Activated T-cell treated with anti-CD3 and anti-CD28 coated beads, Interleukin-2, amount 50 U/mL, for 4 hours (primary cell): ENCODE measurements around the gene GTF2E1. TPM values are rescaled to one million over a fixed set of nuclear protein-coding genes. Genes with fewer than 3 reads are reported as not detected.
A peak's percentile ranks its signal among the peaks of the same experiment; 100 is the strongest.
"Not testable (repeated sequence)": the region's sequence is repeated elsewhere in the genome, so short reads cannot be mapped to it uniquely, and the experiment has no call there.

ENCODE experiments used
- ATAC-seq, 2 donors: fragments of 200-7000 bp; cut with Tn5 transposase; one replicate each; pipeline ENCODE4 v1.10.0; 2021
- DNase-seq: peaks from one replicate; pipeline ENCODE4 v3.0.0-alpha.2; 2020
- H3K27me3 Mint-ChIP-seq: one replicate; pipeline ENCODE4 v1.8.0; 2021; ENCODE audit warnings: low read depth, mixed read lengths
- H3K36me3 Mint-ChIP-seq: one replicate; pipeline ENCODE4 v1.8.0; 2022; ENCODE audit warnings: mixed read lengths; ENCODE audit not compliant: insufficient read depth
- H3K4me1 Mint-ChIP-seq: one replicate; pipeline ENCODE4 v1.8.0; 2021; ENCODE audit warnings: low read depth, mixed read lengths
- H3K4me3 Mint-ChIP-seq: one replicate; pipeline ENCODE4 v1.8.0; 2021; ENCODE audit warnings: mild to moderate bottlenecking, moderate library complexity, mixed read lengths
- H3K9me3 Mint-ChIP-seq: one replicate; pipeline ENCODE4 v1.8.0; 2021; ENCODE audit warnings: mixed read lengths
- total RNA-seq, 3 donors: library from RNA; stranded (reverse); gene quantifications; one replicate each; pipeline ENCODE4 v1.2.1, GENCODE V29; 2021

Gene GTF2E1
- total RNA-seq, 3 donors from 2014 or later = 22.6 to 25.5 (median 24.9) TPM

DNA sequence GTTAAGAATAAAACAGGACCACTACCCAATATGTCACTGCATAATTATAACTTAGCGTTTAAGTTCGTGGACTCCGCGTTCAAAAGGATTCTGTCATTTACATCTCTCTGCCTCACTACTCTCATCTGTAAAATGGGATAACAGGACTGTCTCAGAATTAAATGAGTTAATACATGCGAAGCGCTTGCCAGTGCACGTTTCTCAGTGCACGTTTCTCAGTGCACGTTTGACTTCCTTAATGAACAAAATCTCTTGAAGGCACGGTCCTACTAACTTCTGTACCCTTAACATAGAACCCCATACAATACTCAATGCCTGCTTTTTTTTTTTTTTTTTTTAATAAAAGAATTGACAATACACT lies 727 bp upstream of the GTF2E1 start:
- H3K4me1 Mint-ChIP-seq = peaks cover 27% of the 10 kb centered on the region
- ATAC-seq (peak in 1 of 2 donors; percentile 4), DNase-seq (no peak)
- H3K4me3 Mint-ChIP-seq = peak overlapping the region; percentile 97
- no peaks in the 10 kb centered on the region for H3K27me3 Mint-ChIP-seq
- H3K36me3 Mint-ChIP-seq = peaks cover 4% of the 10 kb centered on the region
- H3K9me3 Mint-ChIP-seq = peaks cover 4% of the 10 kb centered on the region

DNA sequence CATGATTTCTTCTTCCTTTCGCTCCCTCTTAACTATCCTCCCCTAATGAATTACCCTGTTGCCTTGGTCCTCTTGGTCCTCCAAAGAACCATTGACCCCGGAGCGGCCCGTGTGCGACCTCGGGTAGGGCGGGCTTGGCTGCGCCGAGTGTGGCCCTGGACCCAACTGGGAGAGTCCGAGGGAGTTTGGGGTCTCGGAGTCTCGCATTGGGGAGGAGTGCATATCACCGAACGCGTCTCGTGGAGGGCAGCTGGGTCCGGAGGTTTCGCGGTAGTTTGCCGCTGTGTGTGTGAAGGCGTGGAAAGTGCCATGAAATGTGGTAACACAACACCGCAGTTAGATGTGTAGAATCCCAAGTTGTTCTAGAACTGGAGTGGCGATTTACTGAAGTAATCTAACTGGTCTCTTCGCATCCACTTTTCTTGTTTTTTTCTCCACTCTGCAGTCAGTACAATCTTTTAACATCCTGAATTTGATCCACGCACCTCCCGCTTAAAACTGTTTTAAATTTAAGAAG lies 363 bp downstream of the GTF2E1 start:
- peaks cover 28% of the 10 kb centered on the region for H3K4me1 Mint-ChIP-seq
- H3K27me3 Mint-ChIP-seq = no peaks in the 10 kb centered on the region

DNA sequence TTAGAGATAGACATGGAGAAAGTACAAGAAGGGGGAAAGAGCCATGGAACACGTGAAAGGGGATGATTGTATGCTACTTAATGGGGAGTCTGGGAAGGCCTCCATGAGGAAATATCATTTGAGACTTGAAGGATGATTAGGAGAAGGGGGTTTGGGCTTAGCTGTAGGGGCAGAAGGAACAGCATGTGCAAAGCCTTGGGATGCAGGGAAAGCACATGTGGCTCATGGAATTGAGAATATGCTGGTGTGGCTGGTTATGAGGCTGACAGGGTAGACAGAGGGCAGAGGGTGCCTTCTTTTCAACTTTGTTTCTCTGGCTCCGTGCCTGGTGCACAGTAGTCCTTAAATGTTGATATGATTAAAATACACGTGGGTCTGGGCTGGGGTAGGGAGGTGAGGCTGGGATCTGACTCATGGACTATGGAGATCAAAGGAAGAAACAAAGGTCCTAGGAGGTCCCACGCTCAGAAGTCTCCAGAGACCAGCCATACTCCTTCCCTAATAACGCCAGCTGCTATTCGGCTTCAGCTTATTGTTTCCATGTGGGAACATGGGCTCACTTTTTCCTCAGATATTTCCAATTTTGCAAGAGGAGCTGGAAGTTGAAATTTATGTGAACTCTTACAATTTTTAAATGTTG lies 1.1 kb downstream of the GTF2E1 start:
- Mint-ChIP-seq H3K4me3 (peak overlapping the region; percentile 97), H3K4me1 (peaks cover 28% of the 10 kb centered on the region), H3K36me3 (no peaks in the 10 kb centered on the region), H3K9me3 (no peaks in the 10 kb centered on the region), H3K27me3 (no peaks in the 10 kb centered on the region)
- DNase-seq = no peak
- no peak for ATAC-seq

More for the DNA sequence above, 363 bp downstream of the GTF2E1 start:
- peak; percentile 15 to 20 for ATAC-seq
- DNase-seq = no peak
- Mint-ChIP-seq H3K36me3 (no peaks in the 10 kb centered on the region), H3K9me3 (no peaks in the 10 kb centered on the region), H3K4me3 (peak overlapping the region; percentile 97)

DNA sequence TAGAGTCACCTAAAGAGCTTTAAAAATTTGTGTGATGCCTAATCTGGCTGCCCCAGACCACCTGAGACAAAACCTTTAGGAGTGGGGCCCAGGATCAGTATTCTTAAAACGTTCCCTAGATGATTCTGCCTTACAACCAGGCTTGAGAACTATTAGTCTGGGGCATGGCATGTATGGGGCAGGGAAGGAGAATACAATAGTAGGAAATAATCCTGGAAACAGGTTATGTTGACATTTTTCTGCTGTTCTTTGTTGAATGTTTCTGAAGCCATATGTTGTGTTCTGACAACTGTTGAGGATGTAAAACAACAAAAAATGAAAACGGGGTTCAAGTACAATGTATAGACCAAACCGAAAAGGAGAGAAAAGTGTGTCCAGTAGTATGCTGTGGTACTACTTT lies 2.9 kb downstream of the GTF2E1 start:
- no peak overlapping the region for H3K4me3 Mint-ChIP-seq
- H3K27me3 Mint-ChIP-seq = no peaks in the 10 kb centered on the region
- no peak for DNase-seq
- no peaks in the 10 kb centered on the region for H3K9me3 Mint-ChIP-seq
- peaks cover 35% of the 10 kb centered on the region for H3K4me1 Mint-ChIP-seq
- no peak for ATAC-seq
- H3K36me3 Mint-ChIP-seq = peaks cover 2% of the 10 kb centered on the region

DNA sequence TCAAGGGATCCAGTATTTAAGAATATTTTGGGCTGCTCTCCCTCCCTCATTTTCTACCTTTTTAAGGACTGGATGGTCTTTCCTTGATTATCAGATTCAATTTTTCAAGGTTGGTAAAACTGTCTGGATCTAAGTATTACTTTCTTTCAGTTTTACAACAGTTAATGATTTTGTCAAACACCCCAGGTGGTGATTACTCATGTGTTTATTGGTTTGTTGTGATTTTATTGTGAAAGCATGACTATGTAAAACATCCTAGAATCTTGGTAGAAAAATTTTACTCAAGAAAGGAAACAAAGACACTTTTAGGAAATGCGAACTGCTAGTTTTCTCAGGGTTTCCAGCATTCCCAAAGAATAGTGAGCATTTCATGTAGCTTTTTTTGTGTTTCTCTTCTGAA lies 7.3 kb downstream of the GTF2E1 start:
- Mint-ChIP-seq H3K4me3 (no peak overlapping the region), H3K27me3 (no peaks in the 10 kb centered on the region), H3K9me3 (no peaks in the 10 kb centered on the region), H3K36me3 (peaks cover 34% of the 10 kb centered on the region), H3K4me1 (peaks cover 37% of the 10 kb centered on the region)
- DNase-seq (no peak), ATAC-seq (no peak)

DNA sequence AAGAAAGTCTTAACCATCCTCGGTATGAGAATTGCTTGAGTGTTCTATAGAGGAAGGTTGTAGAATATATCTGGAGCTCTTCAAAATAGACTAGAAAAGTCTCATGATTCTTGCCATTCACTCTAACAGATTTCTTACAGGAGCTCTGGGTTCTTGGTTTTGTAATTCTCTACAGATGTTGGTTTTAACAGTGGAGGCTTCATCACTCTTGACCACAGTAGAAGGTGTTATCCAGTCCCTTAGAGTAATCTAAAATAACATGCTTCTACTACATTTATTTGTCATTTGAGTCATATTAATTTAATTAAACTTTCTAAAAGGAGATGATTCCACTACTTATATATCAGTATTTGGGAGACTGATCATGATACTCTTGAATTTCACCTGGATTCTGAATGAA lies 9.7 kb downstream of the GTF2E1 start:
- ATAC-seq = no peak
- Mint-ChIP-seq H3K4me3 (no peak overlapping the region), H3K36me3 (peaks cover 46% of the 10 kb centered on the region), H3K27me3 (no peaks in the 10 kb centered on the region), H3K4me1 (peaks cover 37% of the 10 kb centered on the region), H3K9me3 (no peaks in the 10 kb centered on the region)
- no peak for DNase-seq

DNA sequence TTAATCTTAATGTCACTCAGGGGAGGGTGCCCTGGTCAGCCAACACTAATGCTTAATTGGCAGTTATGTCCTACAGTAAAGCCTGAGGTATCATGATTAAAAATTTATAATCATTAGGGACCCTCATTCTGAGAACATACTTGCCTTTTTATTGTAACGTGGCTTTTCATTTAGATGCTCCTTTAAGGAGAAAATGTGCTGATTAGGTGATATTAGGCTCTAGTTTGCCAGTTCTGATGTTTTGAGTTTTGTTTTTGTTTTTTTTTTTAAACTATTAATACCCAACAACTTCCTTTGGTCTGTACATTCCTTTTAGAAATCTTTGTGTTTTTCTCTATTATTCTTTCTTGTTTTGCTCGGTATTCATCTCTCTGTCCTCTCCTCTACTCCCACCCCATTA lies 10.3 kb downstream of the GTF2E1 start:
- Mint-ChIP-seq H3K36me3 (peaks cover 49% of the 10 kb centered on the region), H3K9me3 (no peaks in the 10 kb centered on the region), H3K27me3 (no peaks in the 10 kb centered on the region), H3K4me3 (no peak overlapping the region), H3K4me1 (peaks cover 36% of the 10 kb centered on the region)
- no peak for DNase-seq
- no peak for ATAC-seq

DNA sequence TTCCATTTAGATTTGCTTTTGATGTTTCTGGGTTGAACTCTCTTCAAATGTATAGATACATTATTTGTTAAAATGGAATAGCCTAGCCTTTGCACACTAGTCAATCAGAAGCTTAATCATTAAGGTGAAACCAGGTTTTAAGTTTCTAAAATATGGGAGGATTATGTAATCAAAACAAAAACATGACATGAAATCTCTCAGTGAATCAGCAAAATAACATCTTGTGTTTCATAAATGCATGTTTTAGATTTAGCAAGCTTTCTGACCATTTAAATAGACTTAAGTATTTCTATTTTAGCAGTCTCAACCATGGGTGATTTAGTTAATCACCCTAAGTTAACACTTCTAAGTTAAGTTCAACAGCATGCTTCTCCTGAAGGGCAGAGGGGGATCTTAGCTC lies 11.3 kb downstream of the GTF2E1 start:
- H3K4me3 Mint-ChIP-seq = no peak overlapping the region
- peaks cover 54% of the 10 kb centered on the region for H3K36me3 Mint-ChIP-seq
- no peak for ATAC-seq
- no peaks in the 10 kb centered on the region for H3K27me3 Mint-ChIP-seq
- peaks cover 37% of the 10 kb centered on the region for H3K4me1 Mint-ChIP-seq
- no peaks in the 10 kb centered on the region for H3K9me3 Mint-ChIP-seq
- DNase-seq = no peak

DNA sequence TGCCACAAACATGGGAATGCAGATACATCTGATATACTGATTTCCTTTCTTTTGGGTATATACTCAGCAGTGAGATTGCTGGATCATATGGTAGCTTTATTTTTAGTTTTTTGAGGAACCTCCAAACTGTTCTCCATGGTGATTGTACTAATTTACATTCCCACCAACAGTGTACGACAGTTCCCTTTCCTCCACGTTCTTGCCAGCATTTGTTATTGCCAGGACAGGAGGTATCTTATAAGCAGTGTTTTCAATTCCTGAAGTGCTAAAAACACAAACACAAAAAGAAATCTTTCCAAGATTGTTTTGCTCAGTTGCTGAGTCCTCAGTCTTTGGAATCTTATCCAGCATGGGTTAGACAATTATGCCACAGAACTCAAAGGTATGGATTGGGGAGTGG lies 13.5 kb downstream of the GTF2E1 start:
- Mint-ChIP-seq H3K27me3 (no peaks in the 10 kb centered on the region), H3K36me3 (peaks cover 51% of the 10 kb centered on the region), H3K4me1 (peaks cover 48% of the 10 kb centered on the region)

DNA sequence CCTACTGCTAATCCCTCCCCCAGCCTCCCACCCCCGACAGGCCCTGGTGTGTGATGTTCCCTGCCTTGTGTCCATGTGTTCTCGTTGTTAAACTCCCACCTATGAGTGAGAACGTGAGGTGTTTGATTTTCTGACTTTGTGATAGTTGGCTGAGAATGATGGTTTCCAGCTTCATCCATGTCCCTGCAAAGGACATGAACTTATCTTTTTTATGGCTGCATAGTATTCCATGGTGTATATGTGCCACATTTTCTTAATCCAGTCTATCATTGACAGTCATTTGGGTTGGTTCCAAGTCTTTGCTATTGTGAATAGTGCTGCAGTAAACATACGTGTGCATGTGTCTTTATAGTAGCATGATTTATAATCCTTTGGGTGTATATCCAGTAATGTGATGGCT lies 16.0 kb downstream of the GTF2E1 start:
- H3K9me3 Mint-ChIP-seq, ATAC-seq, DNase-seq, H3K27me3 Mint-ChIP-seq, H3K4me3 Mint-ChIP-seq: not testable (repeated sequence)
- Mint-ChIP-seq H3K4me1 (peaks cover 48% of the 10 kb centered on the region), H3K36me3 (peaks cover 33% of the 10 kb centered on the region)

More for the DNA sequence above, 13.5 kb downstream of the GTF2E1 start:
- no peak for ATAC-seq
- DNase-seq = no peak
- Mint-ChIP-seq H3K4me3 (no peak overlapping the region), H3K9me3 (no peaks in the 10 kb centered on the region)

DNA sequence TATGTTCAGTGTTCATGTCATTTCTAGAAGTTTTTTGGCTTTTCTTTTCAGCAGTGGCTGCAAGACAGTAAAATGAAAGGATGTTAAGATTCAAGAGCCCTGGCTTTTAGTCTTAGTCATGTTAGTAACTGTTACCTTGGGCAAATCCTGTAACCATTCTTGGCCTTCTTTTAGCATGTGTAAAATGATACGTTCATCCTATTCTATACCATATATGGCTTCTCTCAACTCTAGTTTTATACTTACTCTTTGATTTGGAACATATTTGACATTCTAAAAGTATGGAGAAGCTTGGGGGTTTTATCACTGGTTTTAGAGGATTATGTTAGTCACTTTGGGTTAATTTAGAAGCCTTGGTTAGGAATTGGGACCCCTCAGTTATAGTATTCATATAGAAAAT lies 20.1 kb downstream of the GTF2E1 start:
- H3K4me1 Mint-ChIP-seq = peaks cover 59% of the 10 kb centered on the region
- no peak overlapping the region for H3K4me3 Mint-ChIP-seq
- H3K36me3 Mint-ChIP-seq = peaks cover 10% of the 10 kb centered on the region
- no peaks in the 10 kb centered on the region for H3K27me3 Mint-ChIP-seq
- DNase-seq (no peak), ATAC-seq (no peak)
- no peaks in the 10 kb centered on the region for H3K9me3 Mint-ChIP-seq

DNA sequence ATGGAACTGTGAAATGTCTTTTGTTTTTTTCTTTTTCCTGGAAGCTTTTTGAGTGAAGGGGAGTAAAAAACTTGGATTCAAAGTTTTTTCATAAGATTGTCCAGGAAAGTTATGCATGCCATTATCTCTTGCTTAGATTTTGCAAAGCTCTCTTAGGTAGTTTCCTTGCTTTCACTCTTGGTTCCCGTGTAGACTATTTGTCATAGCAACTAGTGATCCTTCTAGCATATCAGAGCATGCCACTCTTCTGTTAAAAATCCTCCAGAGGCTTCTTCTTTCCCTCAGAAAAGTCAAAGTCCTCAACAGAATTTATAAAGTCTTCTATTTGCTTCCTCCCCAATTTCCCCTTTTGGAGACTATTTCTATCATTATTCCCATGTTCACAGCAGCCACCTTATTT lies 21.1 kb downstream of the GTF2E1 start:
- DNase-seq (no peak), ATAC-seq (no peak)
- H3K36me3 Mint-ChIP-seq = peaks cover 9% of the 10 kb centered on the region
- H3K4me3 Mint-ChIP-seq = no peak overlapping the region
- H3K27me3 Mint-ChIP-seq = no peaks in the 10 kb centered on the region
- H3K4me1 Mint-ChIP-seq = peaks cover 66% of the 10 kb centered on the region
- H3K9me3 Mint-ChIP-seq = no peaks in the 10 kb centered on the region

DNA sequence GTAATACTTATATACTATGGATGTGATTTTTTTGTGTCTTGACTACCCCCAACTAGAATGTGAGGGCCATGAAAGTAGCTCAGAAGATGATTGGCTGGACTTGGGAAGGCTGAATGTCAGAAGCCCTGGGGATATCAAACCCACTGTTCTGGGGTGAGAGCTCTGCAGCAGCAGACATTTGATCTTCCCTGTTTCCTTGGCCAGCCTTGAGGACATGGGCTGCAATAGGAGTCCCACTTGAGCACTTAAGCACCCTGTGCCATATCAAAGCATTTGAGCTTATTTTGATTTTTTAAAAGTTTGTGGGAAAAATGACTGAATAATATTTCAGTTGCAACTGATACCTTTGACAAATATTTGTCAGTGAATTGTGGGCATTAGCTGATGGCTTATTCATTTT lies 21.7 kb downstream of the GTF2E1 start:
- Mint-ChIP-seq H3K36me3 (peaks cover 6% of the 10 kb centered on the region), H3K27me3 (no peaks in the 10 kb centered on the region), H3K4me1 (peaks cover 62% of the 10 kb centered on the region), H3K4me3 (no peak overlapping the region), H3K9me3 (no peaks in the 10 kb centered on the region)
- no peak for ATAC-seq
- no peak for DNase-seq

DNA sequence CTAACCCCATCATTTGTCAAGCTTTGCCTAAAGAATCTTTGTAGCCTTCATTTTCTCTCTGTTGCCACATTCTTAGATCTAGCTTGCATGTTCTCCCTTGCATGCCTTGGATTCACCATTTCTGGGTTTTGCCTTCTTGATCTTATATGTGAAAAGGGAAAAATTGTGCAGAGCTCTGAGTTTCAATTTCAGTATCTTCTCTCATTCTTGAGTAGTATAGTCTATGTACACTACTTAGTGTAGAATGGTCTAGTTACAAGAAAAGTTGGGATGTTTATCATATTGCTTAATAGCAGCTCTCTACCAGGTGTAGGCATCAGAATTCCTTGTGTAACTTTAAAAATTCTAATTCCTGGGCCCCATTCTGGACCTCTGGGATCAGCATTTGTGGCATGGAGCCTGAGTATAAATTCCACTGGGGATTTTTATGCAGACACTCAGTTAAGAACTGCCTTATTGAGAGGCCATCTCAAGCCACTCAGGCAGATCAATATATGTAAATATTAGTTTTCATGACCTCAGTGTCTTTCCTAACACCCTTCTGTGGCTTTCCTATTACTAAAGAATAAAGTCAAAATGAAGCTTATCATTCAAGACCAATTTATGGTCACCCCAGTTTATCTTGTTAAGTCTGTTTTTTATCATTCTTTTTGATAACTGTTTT lies 23.4 kb downstream of the GTF2E1 start:
- Mint-ChIP-seq H3K4me3 (no peak overlapping the region), H3K9me3 (no peaks in the 10 kb centered on the region), H3K36me3 (peaks cover 7% of the 10 kb centered on the region), H3K27me3 (no peaks in the 10 kb centered on the region), H3K4me1 (peaks cover 49% of the 10 kb centered on the region)
- DNase-seq (no peak), ATAC-seq (no peak)

DNA sequence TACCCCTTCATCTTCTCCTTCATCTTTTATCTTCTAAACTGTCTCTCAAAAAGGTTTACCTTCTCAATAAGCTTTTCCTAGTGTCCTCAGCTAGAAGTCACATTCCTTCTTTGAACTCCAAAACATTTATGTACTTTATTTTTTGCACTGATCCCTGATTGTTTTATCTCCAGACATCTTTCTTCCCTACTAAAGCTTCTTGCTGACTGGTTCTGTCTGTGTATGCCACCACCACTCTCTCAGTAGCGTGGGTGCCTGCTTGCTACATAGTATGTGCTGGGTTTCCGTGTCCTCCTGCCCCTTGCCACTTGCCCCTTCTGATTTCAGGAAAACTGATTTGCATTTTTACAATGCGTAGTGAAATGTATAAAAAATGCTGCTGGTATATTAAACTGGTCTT lies 24.0 kb downstream of the GTF2E1 start:
- no peak for ATAC-seq
- Mint-ChIP-seq H3K36me3 (peaks cover 9% of the 10 kb centered on the region), H3K9me3 (no peaks in the 10 kb centered on the region), H3K4me3 (no peak overlapping the region), H3K27me3 (no peaks in the 10 kb centered on the region), H3K4me1 (peaks cover 43% of the 10 kb centered on the region)
- no peak for DNase-seq
